NCI-H1092 treated with DMSO at 0.1 percent for 48 hours (cell line): Measurements from ENCODE around the gene PTRH1.
A peak's percentile ranks its signal among the peaks of the same experiment; 100 is the strongest.

Experiments used
- DNase-seq: peaks from one replicate; lab custom pipeline; 2025; lab: John Stamatoyannopoulos, UW

The PTRH1 gene

DNA sequence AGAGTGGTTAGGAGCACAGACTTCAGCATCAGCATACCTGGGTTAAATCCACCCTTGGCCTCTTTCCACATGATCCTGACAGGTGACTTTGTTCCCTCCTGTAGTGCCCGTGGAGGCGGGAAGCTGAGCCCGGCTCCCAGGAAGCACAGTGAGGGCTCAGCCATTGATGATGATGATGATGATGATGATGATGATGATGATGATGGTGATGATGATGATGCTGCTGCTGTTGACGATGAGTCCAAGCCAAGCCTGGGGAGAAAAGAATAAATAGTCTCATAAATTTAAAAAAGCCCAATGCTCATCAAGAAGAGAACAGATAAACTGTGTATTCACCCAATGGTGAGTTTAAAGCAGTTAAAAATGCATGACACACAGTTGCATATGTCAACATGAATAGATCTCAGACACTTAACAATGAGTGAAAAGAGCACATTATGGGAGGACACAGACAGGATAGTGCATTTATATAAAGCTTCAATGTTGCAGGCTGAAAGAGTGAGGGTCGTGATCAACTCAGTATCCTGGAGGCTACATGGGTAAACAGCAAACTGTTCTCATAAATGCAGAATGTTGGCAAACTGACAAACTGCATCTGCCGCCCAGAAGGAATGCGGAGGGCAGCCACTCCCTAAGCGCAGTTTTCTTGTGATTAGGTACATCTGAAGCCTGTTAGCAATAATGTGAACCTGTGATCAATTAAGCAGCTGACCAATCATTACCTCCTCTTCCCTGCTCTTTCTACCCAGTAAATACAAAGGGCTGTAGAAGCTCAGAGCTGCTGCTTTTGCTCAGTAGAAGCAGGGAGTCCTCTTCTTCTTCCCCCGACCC, 20.4 kb downstream of the PTRH1 start:
- DNase-seq, result no peak

DNA sequence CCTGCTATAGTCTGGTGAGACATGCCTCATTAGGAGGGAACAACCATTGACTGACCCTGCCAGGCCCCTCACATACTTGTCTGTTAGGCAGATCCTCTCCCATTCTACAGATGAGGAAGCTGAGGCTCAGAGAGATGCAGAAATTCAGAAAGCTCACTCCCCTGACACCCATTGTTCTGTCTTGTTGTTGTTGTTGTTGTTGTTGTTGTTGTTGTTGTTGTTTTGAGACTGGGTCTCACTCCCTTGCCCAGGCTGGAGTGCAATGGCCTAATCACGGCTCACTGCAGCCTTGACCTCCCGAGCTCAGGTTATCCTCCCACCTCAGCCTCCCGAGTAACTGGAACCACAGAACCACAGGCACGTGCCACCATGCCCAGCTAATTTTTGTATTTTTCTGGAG, 21.8 kb downstream of the PTRH1 start:
- no peak for DNase-seq

GRCh38 chr9:127693143-127693542, 22.3 kb downstream of the PTRH1 start:
- DNase-seq, result no peak

DNA sequence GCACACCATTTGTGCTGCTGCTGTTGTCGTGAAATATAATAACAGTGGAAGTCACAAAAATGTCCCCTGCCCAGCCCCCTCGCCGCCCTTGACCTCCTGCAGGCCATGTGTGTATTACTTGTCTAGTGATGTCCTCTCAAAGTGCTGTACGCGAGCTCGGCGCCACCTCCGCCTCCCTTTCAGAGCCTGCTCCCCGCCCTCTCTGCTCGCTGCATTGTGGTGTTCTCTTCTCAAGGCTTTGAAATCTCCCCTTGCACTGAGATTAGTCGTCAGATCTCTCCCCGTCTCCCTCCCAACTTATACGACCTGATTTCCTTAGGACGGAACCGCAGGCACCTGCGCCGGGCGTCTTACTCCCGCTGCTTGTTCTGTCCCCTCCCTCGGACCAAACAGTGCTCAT, 23.4 kb downstream of the PTRH1 start:
- no peak for DNase-seq

DNA sequence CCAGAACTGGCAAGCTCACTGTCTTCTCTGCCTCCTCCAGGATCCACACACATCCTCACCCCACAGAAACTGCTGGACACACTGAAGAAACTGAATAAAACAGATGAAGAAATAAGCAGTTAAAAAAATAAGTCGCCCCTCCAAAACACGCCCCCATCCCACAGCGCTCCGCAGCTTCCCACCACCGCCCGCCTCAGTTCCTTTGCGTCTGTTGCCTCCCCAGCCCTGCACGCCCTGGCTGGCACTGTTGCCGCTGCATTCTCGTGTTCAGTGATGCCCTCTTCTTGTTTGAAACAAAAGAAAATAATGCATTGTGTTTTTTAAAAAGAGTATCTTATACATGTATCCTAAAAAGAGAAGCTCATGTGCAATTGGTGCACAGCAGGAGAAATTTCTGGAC, 24.7 kb downstream of the PTRH1 start:
- DNase-seq, result no peak

DNA sequence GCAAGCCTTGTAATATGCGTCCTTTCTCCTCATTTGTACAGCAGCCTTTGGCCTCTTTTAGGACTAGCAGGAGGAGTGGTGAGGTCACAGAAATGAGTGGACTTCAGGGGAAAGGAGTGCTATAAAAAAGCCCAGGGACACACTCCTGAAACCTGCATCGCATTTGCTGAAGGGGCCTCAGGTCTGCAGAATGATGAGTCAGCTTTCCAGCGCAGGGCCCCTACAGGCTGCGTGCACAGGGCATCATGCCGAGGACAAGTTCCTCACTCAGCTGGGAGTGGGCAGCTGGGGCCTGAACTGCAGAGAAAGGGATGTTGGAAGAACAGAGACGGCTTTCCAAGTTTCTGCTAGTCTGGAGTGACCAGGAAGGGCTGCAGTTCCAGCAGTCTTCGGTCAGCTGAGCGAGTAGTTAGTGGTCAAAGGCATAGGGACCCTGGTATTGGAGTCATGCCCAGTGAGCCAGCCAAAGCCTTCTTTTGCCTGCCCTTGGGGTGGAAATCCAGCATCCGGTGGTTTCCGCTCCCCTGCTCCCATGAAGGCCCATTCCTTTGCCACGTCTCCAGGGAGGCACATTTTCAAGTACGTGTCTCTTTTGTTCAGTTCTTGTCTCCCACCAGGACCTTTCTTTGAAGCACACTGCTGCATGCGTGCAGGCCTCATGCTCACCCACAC, 26.0 kb downstream of the PTRH1 start:
- no peak for DNase-seq

- peak; percentile 44 for DNase-seq
Observed at GRCh38 chr9:127686461-127687393, 28.7 kb downstream of the PTRH1 start.

DNA sequence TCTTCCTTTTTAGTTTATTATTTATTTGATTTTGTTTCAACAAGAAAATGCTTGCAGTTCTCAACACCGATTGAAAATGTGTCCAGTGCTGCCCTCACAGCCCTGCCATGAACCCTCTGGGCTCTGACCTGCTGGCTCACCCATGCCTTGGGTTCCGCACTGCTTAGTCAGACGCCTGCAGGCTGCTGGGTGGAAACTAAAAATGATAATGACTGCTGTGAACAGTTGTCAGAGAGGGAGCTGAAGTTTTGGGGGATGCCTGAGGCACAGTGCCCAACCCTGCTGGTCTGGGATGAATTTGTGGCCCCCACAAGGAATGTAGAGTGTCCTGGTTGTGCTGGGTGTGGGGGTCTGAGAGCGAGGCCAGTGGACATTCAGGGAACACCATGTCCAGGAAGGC, 30.9 kb downstream of the PTRH1 start:
- no peak for DNase-seq

GRCh38 chr9:127683723-127684122, 31.7 kb downstream of the PTRH1 start:
- DNase-seq, result no peak

GRCh38 chr9:127682351-127683136, 32.9 kb downstream of the PTRH1 start:
- DNase-seq, result no peak

DNA sequence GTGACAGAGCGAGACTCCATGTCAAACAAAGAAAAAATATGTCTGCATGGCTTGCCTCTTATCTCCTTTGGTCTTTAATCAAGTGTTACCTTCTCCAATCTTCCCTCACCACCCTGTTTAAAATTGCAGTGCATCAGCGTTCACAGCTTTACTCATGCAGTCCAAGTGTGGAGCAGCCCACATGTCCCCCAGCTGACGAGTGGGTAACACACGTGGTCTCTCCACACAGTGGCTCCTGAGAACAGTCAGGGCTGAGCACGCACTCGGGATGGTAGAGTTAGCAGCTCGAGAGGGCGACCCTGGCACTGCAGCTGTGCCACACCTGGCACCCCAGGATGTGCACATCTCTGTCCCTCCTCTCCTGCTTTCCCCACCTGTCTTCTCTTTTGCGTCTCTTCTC, 34.6 kb downstream of the PTRH1 start:
- no peak for DNase-seq

DNA sequence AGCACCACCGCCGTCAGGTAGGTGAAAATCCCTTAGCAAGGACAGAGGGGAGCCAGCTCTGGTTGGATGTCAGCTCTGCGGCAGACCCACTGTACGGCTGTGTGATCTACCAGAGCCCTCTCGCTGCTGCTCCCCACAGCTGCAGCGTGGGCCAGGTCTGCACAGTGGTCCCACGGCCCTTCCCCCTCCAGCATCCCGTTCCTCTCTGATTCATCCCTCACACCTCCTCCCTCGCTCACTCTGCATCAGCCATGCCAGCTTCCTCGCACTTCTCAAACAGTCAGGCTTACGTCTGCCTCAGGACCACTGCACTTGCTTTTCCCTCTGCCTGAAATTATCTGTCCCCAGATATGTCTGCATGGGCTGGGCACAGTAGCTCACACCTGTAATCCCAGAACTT, 35.2 kb downstream of the PTRH1 start:
- no peak for DNase-seq

- no peak for DNase-seq
Observed at GRCh38 chr9:127679506-127679905, 36.0 kb downstream of the PTRH1 start.

DNA sequence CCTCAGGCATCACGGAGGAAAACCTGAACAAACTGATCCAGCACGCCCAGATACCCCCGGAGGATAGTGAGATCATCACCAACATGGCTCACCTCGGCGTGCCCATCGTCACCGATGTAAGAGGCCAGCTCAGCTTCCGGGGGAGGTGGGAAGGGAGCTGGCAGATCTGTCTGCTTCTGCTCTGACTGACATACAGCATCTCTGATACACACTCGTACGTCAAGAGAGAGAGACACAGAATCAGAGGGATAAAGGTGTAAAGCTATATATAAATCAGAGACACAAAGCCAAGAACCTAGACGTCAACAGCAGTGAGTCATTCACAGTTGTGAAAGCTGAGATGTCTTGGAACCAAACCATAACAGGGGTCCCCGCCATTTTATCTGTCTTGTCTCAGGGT, 38.8 kb downstream of the PTRH1 start:
- DNase-seq, result no peak

GRCh38 chr9:127673234-127673633, 42.2 kb downstream of the PTRH1 start:
- no peak for DNase-seq

DNA sequence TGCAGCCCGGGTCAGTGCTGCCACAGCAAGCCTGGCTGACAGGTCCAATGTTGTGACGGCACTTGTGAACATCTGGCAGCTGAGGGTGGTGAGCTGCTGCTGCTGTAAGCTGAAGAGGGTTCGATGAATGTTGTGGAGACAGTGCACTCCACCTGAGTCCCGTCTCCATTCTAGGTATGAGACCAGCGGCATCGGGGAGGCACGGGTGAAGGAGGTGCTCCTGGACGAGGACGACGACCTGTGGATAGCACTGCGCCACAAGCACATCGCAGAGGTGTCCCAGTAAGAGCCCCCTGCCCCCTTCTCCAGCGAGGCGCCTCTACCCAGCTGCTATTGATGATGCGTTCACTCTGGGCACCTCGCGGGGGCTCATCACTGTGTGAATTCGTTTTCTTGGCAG, 47.6 kb downstream of the PTRH1 start:
- DNase-seq, result no peak

DNA sequence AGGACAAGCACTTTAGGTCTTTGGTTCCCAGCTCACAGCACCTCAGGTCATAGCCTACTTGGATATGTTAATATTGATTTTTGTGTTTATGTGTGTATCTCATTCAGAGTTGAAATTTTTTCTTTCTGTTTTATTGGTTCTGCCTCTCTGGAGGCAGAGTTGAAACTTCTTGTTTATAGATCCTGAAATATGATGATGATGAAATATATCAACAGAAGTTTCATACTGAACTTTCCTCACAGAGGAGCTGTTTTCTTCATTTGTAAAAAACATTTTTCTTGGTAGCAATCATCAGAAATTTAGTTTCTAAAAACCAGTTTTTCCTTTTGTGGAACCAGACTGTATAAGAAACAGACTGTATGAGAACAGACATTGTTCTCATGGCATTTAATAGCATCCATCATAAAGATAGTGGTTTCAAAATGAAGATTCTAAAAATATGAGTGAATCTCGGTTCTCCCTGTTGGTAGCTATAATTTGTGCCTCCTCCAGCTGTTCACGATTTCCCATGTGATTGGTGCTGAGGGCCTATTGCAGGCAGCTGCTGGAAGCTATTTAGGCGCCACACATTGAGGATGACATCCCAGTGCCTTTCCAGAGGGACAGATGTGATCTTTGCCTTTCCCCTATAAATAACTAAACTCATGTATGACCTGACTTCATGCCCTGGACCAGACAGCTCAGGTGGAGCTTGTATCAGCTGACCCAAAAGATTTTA, 48.2 kb downstream of the PTRH1 start:
- DNase-seq, result no peak

- DNase-seq, result no peak
Observed at GRCh38 chr9:127664678-127665507, 50.6 kb downstream of the PTRH1 start.

DNA sequence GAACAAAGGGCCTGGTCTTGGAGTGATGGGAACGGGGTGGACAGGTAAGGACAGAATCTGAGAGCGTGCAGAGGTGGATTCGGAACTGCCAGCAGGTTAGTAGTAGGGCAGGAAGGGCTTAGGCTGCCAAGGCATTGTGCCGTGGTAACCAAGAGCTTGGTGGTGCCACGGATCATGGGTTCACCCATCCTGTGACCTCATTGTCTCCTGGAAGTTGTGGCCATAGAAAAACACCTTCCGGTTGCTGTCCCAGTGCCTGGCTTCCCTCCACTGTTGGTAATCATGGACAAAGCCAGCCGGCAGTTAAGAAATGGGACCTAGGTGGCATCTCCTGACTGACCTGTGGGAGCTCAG, 51.2 kb downstream of the PTRH1 start:
- DNase-seq, result no peak
